ENCODE results near the gene GLT1D1.

Gene GLT1D1

GRCh38 chr12:128816643-128816920, 36.7 kb upstream of the GLT1D1 start:
- no peak for DNase-seq (ENCODE audit: low read depth)
- in situ Hi-C loops (cut with HindIII; ENCODE audit: low sequenced_read_pairs), result no loop called here
- no peak for TF ChIP-seq CTCF (IDR thresholded peaks at IDR 0.05; ENCODE audit: low read depth, low read length, missing control alignments)
- no peak overlapping the region for H3K4me3 ChIP-seq (ENCODE audit: low read depth, low read length)

- in situ Hi-C loops (cut with HindIII; ENCODE audit: low sequenced_read_pairs), result no loop called here
- no peak overlapping the region for H3K4me3 ChIP-seq (ENCODE audit: low read depth, low read length)
- no peak for TF ChIP-seq CTCF (IDR thresholded peaks at IDR 0.05; ENCODE audit: low read depth, low read length, missing control alignments)
- peak; percentile 90 for DNase-seq (ENCODE audit: low read depth)
These were observed 35.9 kb upstream of the GLT1D1 start for GRCh38 chr12:128817111-128818015.

GRCh38 chr12:128818065-128819022, 34.9 kb upstream of the GLT1D1 start:
- in situ Hi-C loops (cut with HindIII; ENCODE audit: low sequenced_read_pairs), result no loop called here
- no peak for TF ChIP-seq CTCF (IDR thresholded peaks at IDR 0.05; ENCODE audit: low read depth, low read length, missing control alignments)
- no peak overlapping the region for H3K4me3 ChIP-seq (ENCODE audit: low read depth, low read length)
- no peak for DNase-seq (ENCODE audit: low read depth)

GRCh38 chr12:128819293-128820144, 33.8 kb upstream of the GLT1D1 start:
- TF ChIP-seq CTCF (IDR thresholded peaks at IDR 0.05; ENCODE audit: low read depth, low read length, missing control alignments), result no peak
- no peak for DNase-seq (ENCODE audit: low read depth)
- H3K4me3 ChIP-seq (ENCODE audit: low read depth, low read length), result no peak overlapping the region
- in situ Hi-C loops (cut with HindIII; ENCODE audit: low sequenced_read_pairs), result no loop called here

GRCh38 chr12:128820253-128820652, 33.0 kb upstream of the GLT1D1 start:
- no peak for DNase-seq (ENCODE audit: low read depth)
- no peak for TF ChIP-seq CTCF (IDR thresholded peaks at IDR 0.05; ENCODE audit: low read depth, low read length, missing control alignments)
- H3K4me3 ChIP-seq (ENCODE audit: low read depth, low read length), result no peak overlapping the region
- in situ Hi-C loops (cut with HindIII; ENCODE audit: low sequenced_read_pairs), result no loop called here
